ENCODE results near the gene CMTM4.
A peak's percentile ranks its signal among the peaks of the same experiment; 100 is the strongest.

The CMTM4 gene

DNA sequence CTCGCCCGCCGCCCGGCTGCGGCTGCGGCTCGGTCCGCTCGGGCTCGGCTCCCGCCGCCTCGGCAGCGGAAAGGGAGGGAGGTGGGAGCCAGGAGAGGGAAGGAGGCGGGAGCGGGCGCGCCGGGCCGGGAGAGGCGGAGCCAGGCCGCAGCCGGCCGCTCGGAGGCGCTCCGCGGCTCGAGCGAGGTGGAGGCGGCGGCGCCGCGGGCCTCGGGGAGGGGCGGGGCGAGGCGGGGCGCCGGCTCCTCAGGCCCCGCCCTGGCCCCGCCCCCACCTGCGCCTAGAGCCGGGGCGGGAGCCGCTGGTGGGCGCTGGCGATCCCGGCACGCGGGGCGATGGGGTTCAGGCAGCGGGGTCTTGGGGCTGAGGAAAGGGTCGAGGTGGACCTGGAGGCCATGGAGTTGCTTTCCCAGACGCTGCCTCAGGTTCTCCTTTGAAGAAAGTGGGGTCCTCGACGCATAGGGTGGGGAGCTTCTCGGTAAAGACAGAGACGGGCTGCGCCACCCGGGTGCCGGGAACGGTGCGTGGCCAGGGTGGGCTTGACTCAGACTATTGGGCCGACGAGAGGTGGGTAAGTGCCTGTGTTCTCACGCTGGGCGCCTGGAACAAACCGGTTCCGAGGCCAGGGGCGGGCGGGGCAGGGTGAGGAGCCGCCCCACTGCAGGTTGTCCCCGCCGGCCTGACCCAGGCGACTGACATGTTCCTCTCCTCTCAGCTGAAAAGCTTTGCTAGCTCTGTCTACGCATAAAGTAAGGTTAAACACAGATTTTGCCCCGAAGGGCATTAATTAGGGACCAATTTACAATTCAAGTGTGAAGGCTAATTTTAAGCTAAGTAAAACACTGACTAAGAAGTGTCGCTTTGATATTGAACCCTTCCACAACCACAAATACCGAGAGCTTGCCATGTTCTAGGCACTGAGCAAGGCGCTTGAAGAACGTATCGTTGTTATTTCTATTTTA is at the start of gene CMTM4:
CMTM4 (minus strand) TSS at position 75 of the 962 bp plus-strand sequence. CDS start 218 bp downstream, outside the sequence.
- TF ChIP-seq, protein P1, sequence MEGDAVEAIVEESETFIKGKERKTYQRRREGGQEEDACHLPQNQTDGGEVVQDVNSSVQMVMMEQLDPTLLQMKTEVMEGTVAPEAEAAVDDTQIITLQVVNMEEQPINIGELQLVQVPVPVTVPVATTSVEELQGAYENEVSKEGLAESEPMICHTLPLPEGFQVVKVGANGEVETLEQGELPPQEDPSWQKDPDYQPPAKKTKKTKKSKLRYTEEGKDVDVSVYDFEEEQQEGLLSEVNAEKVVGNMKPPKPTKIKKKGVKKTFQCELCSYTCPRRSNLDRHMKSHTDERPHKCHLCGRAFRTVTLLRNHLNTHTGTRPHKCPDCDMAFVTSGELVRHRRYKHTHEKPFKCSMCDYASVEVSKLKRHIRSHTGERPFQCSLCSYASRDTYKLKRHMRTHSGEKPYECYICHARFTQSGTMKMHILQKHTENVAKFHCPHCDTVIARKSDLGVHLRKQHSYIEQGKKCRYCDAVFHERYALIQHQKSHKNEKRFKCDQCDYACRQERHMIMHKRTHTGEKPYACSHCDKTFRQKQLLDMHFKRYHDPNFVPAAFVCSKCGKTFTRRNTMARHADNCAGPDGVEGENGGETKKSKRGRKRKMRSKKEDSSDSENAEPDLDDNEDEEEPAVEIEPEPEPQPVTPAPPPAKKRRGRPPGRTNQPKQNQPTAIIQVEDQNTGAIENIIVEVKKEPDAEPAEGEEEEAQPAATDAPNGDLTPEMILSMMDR (IDR thresholded peaks at IDR 0.05; ENCODE audit: insufficient read depth, low read length, poor library complexity, severe bottlenecking), result peak; percentile 22
- no peak for TF ChIP-seq EZH2phosphoT487 (conservative IDR thresholded peaks at IDR 0.05; ENCODE audit: low read length)
- Histone ChIP-seq H3K79me2 (ENCODE audit: insufficient read depth, low read length) (no peaks in the 10 kb centered on the region), H3K27me3 (ENCODE audit: low read length) (no peaks in the 10 kb centered on the region), H3K4me2 (ENCODE audit: low read depth, low read length, poor library complexity, severe bottlenecking) (peak within 1 kb of the TSS; percentile 62), H3K27ac (ENCODE audit: low read depth, low read length) (no peak within 1 kb of the TSS), H2AFZ (ENCODE audit: low read depth, low read length, severe bottlenecking) (peak within 1 kb of the TSS; percentile 79), H3K9ac (ENCODE audit: low read length) (peak within 1 kb of the TSS; percentile 55), H3K9me3 (ENCODE audit: insufficient read depth, low read length) (no peaks in the 10 kb centered on the region), H3K9me2 (replicated peaks; ENCODE audit: insufficient read depth, low read length) (no peaks in the 10 kb centered on the region), H3K36me3 (ENCODE audit: low read length) (no peaks in the 10 kb centered on the region), H3K4me3 (ENCODE audit: insufficient read depth, low read length, poor library complexity, severe bottlenecking) (peak within 1 kb of the TSS; percentile 65), H3F3A (ENCODE audit: insufficient read depth) (0 out of 2 replicates have a peak, but pooled peaks cover 5% of the 10 kb centered on the region), H4K20me1 (ENCODE audit: low read depth, low read length) (no peaks in the 10 kb centered on the region)

DNA sequence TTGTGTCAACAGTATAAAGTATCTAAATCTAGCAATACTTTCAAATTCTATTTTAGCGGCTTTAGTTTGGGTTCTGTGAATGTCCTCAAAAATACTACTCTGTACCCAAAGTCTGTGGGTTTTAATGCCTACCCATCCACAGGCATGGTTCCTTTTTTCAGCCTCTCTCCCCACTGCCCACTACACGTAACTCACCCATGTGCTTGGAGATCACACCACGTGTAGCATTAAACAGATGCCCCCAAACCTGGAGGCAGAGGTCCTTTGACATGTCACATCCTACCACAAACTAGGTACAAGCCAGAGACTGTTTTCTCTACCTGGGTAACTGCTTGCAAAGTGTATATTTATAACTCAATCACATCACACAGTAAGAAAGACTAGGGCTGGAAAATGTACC is 49.5 kb upstream of the CMTM4 start:
- TF ChIP-seq, protein P1 (IDR thresholded peaks at IDR 0.05; ENCODE audit: insufficient read depth, low read length, poor library complexity, severe bottlenecking), result no peak
- no peak for TF ChIP-seq EZH2phosphoT487 (conservative IDR thresholded peaks at IDR 0.05; ENCODE audit: low read length)
- H3K9ac ChIP-seq (ENCODE audit: low read length), result no peak overlapping the region
- peaks cover 17% of the 10 kb centered on the region; the same call in 1 of the 2 replicates for H3K36me3 ChIP-seq (ENCODE audit: low read length)
- no peak overlapping the region for H3K4me2 ChIP-seq (ENCODE audit: low read depth, low read length, poor library complexity, severe bottlenecking)
- no peak overlapping the region for H3K4me3 ChIP-seq (ENCODE audit: insufficient read depth, low read length, poor library complexity, severe bottlenecking)
- no peak overlapping the region for H2AFZ ChIP-seq (ENCODE audit: low read depth, low read length, severe bottlenecking)
- peaks cover 45% of the 10 kb centered on the region for H3K79me2 ChIP-seq (ENCODE audit: insufficient read depth, low read length)
- H3K9me2 ChIP-seq (replicated peaks; ENCODE audit: insufficient read depth, low read length), result no peaks in the 10 kb centered on the region
- H3F3A ChIP-seq (ENCODE audit: insufficient read depth), result 0 out of 2 replicates have a peak, but pooled peaks cover 5% of the 10 kb centered on the region
- no peaks in the 10 kb centered on the region for H3K27me3 ChIP-seq (ENCODE audit: low read length)
- H3K27ac ChIP-seq (ENCODE audit: low read depth, low read length), result no peak overlapping the region
- no peaks in the 10 kb centered on the region for H3K9me3 ChIP-seq (ENCODE audit: insufficient read depth, low read length)
- H4K20me1 ChIP-seq (ENCODE audit: low read depth, low read length), result no peaks in the 10 kb centered on the region

DNA sequence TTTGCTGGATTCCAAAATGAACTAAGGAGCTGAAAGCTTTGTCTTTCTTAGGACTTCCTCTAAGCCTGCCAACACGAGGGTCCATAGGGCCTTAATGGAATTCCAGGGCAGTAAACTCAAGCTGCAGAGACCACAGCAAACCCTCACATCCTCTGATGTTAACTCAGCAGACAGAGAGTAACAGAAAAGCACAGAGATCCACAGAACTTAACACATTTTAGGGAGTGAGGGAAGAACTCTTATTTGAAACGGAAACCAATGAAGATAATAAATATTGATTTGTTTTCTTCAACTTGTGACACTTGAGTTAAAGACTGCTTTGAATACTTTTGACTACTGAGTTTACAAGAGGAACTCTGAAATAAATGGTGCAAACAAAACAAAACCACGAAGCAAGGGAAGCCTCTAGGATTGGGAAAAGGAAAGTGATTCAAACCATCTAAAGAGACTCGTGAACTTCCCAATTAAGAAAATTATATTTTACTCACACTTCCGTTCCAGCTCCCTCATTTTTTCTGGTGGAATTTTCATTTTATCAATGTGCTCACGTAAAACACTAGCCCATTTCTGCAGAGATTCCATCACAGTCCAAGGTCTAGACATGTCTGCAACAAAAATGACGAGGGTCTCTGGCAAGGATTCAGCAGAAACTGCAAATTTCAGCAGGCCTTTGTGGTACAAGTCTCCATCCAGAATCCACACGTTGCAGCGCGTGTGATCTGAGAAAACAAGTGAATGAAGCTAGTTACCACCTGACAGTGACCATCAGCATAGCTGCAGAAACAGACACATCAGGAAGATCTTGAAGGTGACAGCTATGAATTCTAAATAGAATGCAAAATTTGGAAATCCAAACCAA is 45.6 kb upstream of the CMTM4 start:
- Histone ChIP-seq H3K27me3 (ENCODE audit: low read length) (no peaks in the 10 kb centered on the region), H3K36me3 (ENCODE audit: low read length) (peaks cover 9% of the 10 kb centered on the region; the same call in 1 of the 2 replicates), H3K9me2 (replicated peaks; ENCODE audit: insufficient read depth, low read length) (no peaks in the 10 kb centered on the region), H2AFZ (ENCODE audit: low read depth, low read length, severe bottlenecking) (no peak overlapping the region), H4K20me1 (ENCODE audit: low read depth, low read length) (no peaks in the 10 kb centered on the region), H3K4me3 (ENCODE audit: insufficient read depth, low read length, poor library complexity, severe bottlenecking) (no peak overlapping the region), H3K9ac (ENCODE audit: low read length) (no peak overlapping the region), H3F3A (ENCODE audit: insufficient read depth) (0 out of 2 replicates have a peak, but pooled peaks cover 5% of the 10 kb centered on the region), H3K27ac (ENCODE audit: low read depth, low read length) (no peak overlapping the region), H3K79me2 (ENCODE audit: insufficient read depth, low read length) (peaks cover 24% of the 10 kb centered on the region), H3K4me2 (ENCODE audit: low read depth, low read length, poor library complexity, severe bottlenecking) (no peak overlapping the region), H3K9me3 (ENCODE audit: insufficient read depth, low read length) (no peaks in the 10 kb centered on the region)
- TF ChIP-seq EZH2phosphoT487 (conservative IDR thresholded peaks at IDR 0.05; ENCODE audit: low read length), result no peak
- TF ChIP-seq, protein P1 (IDR thresholded peaks at IDR 0.05; ENCODE audit: insufficient read depth, low read length, poor library complexity, severe bottlenecking), result no peak

Measured in SU-DHL-6 (cell line).